ENCODE results near the gene STX2. TPM values are rescaled to one million over a fixed set of nuclear protein-coding genes. Genes with fewer than 3 reads are reported as not detected.

STX2 gene
- total and polyA plus RNA-seq, 2 donors (not counting 3 experiments of a cell fraction or from before 2014, with no cell fraction given) = 26.2 to 32.6 TPM

- Histone ChIP-seq H3K4me1 (ENCODE audit: control insufficient read depth, extremely low read depth, insufficient read depth, low read length) (no peaks in the 10 kb centered on the region), H3K27me3 (ENCODE audit: control insufficient read depth in 2 of 2, insufficient read depth in 2 of 2, low read length in 2 of 2) (no peaks in the 10 kb centered on the region), H3K9me1 (replicated peaks; ENCODE audit: control insufficient read depth, extremely low read depth, insufficient read depth, low read length) (no peaks in the 10 kb centered on the region), H3K79me2 (ENCODE audit: control insufficient read depth, insufficient read depth, low read length) (no peaks in the 10 kb centered on the region), H4K20me1 (replicated peaks; ENCODE audit: control insufficient read depth, extremely low read depth, insufficient read depth, low read length) (no peaks in the 10 kb centered on the region), H3K4me2 (ENCODE audit: insufficient read depth, low read length) (no peak overlapping the region), H3K27ac (ENCODE audit: insufficient read depth, low read depth, low read length) (no peak overlapping the region), H3K36me3 (ENCODE audit: control insufficient read depth in 2 of 2, extremely low read depth in 1 of 2, insufficient read depth in 2 of 2, low read length in 2 of 2) (no peaks in the 10 kb centered on the region), H3K9ac (replicated peaks; ENCODE audit: extremely low read depth, insufficient read depth, low read length) (no peak overlapping the region), H2AFZ (ENCODE audit: low read depth, low read length) (no peak overlapping the region), H3K4me3 (replicated peaks in 1 of 3; ENCODE audit: insufficient read depth in 1 of 3, low read depth in 1 of 3, low read length in 3 of 3) (no peak overlapping the region), H3K9me3 (replicated peaks; ENCODE audit: control insufficient read depth, insufficient read depth, low read length) (no peaks in the 10 kb centered on the region)
- dilution Hi-C loops (cut with MboI; ENCODE audit: extremely low pct_ligation_motif_present, low sequenced_read_pairs) (no loop called here), intact Hi-C loops (cut with micrococcal nuclease) (no loop called here)
- ChIA-PET POLR2A (no interaction called here), CTCF (interaction anchor here (1.4 kb wide), 1 partner anchor 22 kb away, joined by 3 read pairs; no protein-coding TSS in a partner anchor)
- TF ChIP-seq CTCF (IDR thresholded peaks at IDR 0.05; ENCODE audit: extremely low read depth in 1 of 2, insufficient read depth in 1 of 2, low read depth in 1 of 2, low read length in 2 of 2) = no peak
- TF ChIP-seq MYC (IDR thresholded peaks at IDR 0.05; ENCODE audit: low read depth, low read length) = no peak
- no peak for TF ChIP-seq JUN (IDR thresholded peaks at IDR 0.05; ENCODE audit: borderline replicate concordance, insufficient read depth, insufficient read length, low read depth)
- TF ChIP-seq POLR2A (IDR thresholded peaks at IDR 0.05; ENCODE audit: low read depth, low read length) = no peak
- no peak for TF ChIP-seq GATA2 (IDR thresholded peaks at IDR 0.05; ENCODE audit: insufficient read depth, insufficient read length, low read depth, low read length)
- TF ChIP-seq FOS (IDR thresholded peaks at IDR 0.05; ENCODE audit: borderline replicate concordance, insufficient read depth, low read length) = no peak
- TF ChIP-seq POLR2AphosphoS5 (IDR thresholded peaks at IDR 0.05; ENCODE audit: insufficient read depth, low read depth, low read length) = no peak
- no peak for TF ChIP-seq EZH2 (IDR thresholded peaks at IDR 0.05; ENCODE audit: borderline replicate concordance, low read depth, low read length, severe bottlenecking)
- no peak for TF ChIP-seq MAX (IDR thresholded peaks at IDR 0.05; ENCODE audit: insufficient read depth, insufficient read length)
- BruUV-seq (replicated peaks) = no TSS peak
- FAIRE-seq (no peak), DNase-seq (ENCODE audit: low read depth, low spot score) (no peak)
Measured at GRCh38 chr12:130770413-130771028, 68.5 kb downstream of the STX2 start.
